ENCODE data around the gene C16orf89.

- TF ChIP-seq ISL1 (CRISPR knock-in tag; IDR thresholded peaks at IDR 0.05) (no peak), PATZ1 (CRISPR knock-in tag; IDR thresholded peaks at IDR 0.05; ENCODE audit: borderline replicate concordance) (no peak), SNAI2 (CRISPR knock-in tag; IDR thresholded peaks at IDR 0.05) (no peak), ZFP30 (CRISPR knock-in tag; IDR thresholded peaks at IDR 0.05) (no peak), RARB (CRISPR knock-in tag; IDR thresholded peaks at IDR 0.05) (no peak), CSDC2 (CRISPR knock-in tag; IDR thresholded peaks at IDR 0.05) (no peak)
Measured at GRCh38 chr16:5006348-5007193, 59.2 kb downstream of the C16orf89 start.
